ENCODE results near the gene ENTHD1.

The ENTHD1 gene, protein sequence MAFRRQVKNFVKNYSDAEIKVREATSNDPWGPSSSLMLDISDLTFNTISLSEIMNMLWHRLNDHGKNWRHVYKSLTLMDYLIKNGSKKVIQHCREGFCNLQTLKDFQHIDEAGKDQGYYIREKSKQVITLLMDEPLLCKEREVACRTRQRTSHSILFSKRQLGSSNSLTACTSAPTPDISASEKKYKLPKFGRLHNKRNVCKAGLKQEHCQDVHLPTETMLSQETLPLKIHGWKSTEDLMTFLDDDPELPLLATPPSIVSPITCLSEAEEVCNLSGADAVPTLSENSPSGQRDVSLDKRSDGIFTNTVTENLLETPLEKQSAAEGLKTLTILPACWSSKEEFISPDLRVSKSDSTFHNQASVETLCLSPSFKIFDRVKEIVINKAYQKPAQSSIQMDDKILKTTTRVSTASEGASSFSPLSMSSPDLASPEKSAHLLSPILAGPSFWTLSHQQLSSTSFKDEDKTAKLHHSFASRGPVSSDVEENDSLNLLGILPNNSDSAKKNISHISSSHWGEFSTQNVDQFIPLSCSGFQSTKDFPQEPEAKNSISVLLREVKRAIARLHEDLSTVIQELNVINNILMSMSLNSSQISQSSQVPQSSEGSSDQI

DNA sequence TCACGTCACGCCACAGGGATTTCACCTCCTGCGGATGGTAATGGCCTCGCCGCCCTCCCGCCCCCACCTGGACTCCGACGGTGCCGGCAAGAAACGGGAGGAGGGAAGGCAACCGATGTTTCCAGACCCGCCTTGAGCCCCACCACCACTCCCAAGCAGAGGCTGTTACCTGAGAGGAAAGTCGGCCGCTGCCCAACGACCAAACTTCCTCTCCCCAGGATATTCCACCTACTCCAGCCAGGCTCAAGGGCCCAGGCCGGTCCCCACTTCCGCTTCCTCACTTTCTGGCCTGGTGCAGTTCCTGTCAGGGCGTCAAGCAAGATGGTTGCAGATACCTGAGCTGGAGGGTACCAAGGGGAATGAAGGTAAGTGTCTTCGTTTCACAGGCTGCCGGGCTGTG, at the start of gene ENTHD1:
Gene ENTHD1 (minus strand): TSS at position 235 of the 400 bp plus-strand sequence. CDS start 6,012 bp downstream, outside the sequence.
- DNase-seq (ENCODE audit: low spot score): no peak

DNA sequence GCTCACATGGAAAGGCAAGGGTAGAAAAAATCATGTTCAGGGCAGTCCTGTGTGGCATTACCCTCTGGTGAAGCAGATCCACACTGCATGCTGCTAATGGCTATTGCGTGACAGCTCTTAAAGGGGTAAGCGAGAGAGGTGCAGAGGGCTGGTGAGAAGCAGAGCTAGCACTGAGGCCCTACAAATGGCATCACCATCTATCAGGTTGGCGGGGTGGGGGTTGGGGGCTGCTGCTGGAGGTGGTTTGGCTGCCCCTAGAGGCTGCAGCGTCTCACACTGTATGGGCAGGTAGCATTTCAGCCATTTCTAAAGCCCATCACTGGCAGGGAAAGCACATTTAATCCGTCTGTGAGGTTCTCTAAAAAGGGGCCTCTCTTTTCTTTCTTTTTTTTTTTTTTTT, 49.8 kb upstream of the ENTHD1 start:
- no peak for DNase-seq (ENCODE audit: low spot score)

DNA sequence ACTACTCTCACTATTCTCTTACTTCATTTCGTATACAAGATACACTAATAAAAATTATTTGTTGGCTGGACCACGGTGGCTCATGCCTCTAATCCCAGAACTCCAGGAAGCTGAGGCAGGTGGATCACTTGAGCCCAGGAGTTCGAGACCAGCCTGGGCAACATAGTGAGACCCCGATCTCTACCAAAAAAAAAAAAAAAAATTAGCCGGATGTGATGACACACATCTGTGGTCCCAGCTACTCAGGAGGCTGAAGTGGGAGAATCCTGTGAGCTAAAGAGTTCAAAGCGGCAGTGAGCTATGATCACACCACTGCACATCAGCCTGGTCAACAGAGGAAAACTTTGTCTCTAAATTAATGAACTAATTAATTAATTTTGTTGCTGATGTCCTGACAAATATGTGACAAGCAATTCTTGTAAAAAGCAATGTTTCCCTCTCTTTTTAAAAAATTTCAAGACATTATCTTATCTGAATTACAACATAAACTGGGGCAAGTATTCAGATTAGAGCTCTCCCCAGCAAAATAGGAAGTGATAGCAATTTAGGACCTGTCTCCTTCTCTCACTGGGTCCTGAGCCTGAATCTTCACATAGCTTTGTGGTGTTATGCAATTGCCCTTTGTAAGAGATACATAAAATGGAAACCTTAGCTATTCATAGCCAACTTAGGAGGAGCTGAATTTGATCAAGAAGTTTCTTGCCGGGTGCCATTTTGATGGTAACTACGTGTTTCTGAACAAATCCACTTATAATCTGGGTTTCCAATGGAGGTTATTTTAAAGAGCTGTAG, 49.1 kb upstream of the ENTHD1 start:
- DNase-seq (ENCODE audit: low spot score): no peak

DNA sequence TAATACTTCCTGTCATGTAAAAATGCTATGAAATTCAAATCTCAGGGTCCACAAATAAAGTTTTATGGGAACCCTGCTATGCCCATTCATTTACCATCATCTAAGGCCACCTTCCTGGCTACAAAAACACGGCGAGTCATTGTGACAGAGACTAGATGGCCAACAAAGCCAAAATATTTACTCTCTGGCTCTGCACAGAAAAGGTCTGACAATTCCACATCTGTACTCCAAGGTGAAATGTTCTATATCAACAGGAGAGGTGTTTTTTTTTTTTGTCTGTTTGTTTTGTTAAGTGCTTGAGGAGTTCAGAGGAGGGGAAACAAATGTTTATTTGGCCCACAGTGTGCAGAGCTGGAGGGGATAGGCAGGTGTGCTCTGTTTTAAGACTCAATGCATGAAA, 48.0 kb upstream of the ENTHD1 start:
- no peak for DNase-seq (ENCODE audit: low spot score)

DNA sequence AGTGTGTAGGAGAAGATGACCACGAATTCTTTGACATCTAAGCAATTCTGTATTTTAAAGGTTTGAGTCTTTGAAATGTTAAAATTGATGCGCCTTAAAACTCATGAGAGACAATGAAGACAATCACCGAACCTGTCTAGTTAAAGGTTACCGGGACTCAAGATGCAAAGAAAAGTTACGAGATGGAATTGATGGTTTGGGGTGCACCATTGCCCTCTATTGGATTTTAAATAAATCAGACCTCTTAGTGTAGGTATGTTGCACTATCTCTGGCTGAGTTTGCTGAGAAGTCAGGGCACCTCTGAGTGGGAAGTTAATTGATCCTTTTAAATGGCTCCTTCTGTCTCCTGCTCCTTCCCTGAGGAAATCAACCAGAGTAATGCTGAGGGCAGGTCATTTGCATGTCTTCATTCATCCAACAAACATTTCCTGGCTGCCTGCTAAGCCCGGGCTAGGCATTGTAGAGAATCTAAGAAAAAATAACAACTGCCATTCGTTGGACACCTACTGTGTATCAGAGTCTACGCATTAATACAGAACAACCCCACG, 47.3 kb upstream of the ENTHD1 start:
- DNase-seq (ENCODE audit: low spot score): no peak

DNA sequence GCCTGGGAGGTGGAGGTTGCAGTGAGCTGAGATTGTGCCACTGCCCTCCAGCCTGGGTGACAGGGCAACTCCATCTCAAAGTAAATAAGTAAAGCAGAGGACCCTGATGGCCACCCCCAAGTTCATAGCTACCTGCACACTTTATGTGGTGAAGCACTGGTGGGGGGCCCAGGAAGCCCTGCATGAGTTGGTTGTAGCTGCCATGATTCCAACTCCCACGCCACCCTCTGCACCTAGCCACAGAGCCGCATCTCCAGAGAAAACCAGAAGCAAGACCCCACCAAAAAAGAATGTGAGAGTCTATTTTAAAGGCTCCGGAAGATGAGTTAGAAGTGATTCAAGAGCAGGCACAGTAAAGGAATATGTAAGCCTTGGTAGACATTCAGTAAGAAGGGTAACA, 46.3 kb upstream of the ENTHD1 start:
- DNase-seq (ENCODE audit: low spot score): no peak

DNA sequence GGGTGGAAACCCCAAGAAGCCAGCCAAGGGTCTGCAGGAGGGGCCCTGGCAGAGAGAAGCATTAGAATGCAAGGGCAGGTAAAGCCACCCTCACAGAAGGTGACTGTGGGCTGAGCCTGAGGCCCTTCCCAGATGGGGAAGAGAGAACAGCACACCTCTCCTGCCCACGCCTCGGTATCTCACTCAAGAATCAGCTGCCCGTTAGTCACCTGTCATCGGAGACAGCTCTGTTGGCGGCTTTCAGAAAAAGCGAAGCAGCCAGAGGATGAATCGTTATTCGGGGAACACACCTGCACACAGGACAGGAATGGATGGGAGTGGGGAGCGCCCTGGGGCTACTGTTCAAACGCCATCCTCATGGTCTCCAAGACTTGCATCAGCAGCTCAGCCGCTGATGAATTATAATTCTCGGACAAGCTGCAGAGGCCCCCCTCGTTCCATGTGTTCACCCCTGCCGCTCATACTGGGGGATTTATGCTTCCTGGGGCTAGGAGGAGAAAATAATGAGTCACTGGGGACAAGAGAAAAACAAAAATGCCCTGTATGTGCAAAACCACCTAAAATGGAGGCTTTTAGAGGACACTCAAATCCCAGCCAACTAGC, 45.0 kb upstream of the ENTHD1 start:
- no peak for DNase-seq (ENCODE audit: low spot score)

DNA sequence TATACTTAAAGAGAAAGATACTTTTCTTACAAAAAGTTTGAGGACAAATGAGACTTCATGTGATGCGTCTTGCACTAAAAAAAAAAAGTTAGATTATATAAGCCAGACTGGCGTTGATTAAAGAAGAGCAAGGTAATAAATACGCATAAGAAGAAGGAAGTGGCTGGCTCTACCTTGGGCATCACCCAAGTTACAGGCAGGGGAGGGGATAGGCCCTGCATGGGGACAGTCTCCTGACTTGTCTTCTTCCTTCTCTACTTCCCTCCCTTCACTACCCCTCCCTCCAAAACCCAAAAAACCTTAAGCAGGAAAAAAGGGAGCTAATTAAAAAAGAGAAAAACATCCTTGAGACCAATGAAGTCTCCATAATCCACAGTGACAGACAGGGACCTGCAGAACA, 44.3 kb upstream of the ENTHD1 start:
- DNase-seq (ENCODE audit: low spot score): no peak

DNA sequence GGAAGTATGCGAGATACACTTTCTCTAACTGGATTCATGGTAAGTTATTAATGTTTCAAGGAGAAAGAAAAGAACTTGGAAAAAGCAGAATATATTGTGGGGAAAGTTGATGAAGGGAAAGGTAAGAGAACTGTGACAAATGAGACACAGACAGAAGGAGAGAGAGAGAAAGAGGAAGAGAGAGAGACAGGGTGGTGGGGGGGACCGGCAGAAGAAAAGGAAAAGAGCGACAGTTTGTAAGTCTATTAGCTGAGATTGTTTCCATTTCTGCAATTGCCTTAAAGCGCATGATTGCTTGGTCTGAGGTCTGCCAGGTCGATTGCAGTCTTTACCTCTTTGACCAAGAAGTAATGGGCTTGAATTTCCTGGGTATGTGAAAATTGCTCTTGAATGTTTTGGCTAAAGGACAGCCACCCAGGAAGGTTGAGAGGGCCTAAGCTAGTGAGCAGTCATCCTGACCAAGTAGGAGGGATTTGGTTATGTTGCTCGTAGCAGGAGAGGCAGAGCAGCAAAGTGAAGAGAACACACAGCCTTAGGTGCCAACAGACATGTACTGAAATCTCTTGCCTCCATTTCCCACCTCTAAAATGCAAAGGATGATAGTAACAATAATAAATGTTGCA, 43.1 kb upstream of the ENTHD1 start:
- DNase-seq (ENCODE audit: low spot score): no peak

DNA sequence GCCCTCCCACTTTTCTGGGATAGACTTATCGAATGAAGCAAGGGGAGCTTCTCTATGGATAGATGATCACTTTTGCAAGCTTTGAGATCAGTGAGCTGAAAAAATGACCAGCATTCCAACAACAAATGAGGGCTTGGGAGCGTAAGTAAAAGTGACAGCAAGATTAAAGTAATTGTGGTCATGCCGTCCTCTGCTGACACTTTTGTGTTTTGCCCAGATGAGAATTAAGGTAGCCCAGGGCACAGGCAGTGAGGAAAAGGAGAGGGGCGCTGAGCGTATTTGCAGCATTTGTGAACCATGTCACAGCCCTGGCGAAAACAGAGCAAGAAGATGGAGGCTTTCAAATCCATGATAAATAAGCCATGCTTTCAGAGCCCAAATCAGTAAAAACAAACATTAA, 42.1 kb upstream of the ENTHD1 start:
- DNase-seq (ENCODE audit: low spot score): no peak

DNA sequence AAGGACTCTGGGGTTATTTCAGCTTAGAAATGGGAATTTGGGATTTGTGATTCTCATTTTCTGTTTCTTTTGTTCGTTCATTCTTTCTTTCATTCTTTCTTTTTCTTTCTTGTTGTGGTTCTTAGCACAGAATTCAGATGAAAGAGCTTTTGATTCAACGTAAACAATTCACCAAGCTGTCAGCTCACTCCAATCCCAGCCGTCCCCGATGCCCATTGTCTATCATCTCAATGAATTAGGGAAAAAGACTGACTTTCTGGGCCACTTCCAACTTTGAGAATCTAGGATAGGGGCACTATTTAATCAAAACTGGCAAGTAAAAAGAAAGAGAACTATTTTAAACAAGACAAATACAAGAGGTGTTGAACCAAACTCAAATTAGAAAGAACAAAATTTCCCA, 41.6 kb upstream of the ENTHD1 start:
- DNase-seq (ENCODE audit: low spot score): no peak

DNA sequence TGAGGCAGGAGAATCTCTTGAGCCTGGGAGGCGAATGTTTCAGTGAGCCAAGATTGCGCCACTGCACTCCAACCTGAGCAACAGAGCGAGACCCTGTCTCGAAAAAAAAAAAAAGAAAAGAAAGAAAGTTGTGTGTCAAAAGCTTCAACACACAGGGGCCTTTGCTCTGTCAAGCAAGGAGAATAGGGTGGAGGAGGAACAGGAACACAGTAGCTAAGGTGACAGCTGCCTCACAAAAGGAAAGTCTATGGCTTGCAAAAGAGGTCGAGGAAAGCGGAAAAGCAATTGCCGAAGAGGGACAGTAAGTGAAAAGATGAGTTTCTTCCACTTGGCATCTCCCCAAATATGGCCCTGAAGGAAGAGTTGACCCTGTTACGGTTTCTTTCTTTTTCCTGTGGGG, 40.2 kb upstream of the ENTHD1 start:
- no peak for DNase-seq (ENCODE audit: low spot score)

DNA sequence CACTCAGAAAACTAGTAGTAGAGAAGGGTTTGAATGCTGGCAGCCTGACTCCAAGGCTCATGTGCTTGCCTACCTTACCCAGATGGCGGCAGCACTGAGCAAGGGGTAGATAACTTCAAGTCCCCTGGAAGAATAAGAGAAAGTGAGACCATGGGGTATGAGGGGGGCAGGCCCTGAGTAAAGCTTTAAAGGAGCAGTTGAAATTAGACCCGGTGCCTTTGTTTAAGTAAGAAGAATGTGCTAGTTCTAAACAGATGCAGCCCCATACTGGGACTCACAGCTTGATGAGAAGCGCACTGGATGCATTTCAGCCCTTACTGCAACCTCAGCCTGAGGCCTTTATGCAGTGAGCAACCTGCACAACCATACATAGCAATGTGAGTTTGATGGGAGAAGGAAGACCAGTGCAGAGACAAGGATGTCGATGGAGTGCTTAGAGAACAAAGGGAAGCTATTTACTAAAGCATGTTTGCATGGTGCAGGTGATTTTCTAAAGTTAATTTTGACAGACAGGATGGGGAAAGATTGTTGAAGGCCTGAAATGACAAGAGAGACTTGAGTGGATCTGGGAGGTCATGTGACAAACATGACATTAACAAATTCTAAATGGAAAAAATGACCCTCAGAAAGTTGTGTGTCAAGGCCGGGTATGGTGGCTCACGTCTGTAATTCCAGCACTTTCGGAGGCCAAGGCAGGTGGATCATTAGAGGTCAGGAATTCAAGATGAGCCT, 39.5 kb upstream of the ENTHD1 start:
- peak; percentile 65 for DNase-seq (ENCODE audit: low spot score)

DNA sequence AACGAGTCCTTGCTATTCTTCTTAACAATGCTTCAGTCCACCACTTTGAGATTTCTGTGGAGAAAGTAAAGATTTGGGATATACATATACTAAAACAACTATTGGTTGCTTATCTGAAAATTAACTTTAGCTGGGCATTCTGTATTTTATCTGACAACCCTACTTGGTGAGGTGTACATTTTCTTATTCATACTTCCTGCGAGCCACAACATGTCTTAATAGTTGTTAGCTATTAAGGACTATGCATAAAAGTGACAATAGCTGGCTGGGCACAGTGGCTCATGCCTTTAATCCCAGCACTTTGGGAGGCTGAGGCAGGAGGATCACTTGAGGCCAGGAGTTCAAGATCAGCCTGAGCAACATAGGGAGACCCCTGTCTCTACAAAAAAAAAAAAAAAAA, 38.6 kb upstream of the ENTHD1 start:
- DNase-seq (ENCODE audit: low spot score): no peak

DNA sequence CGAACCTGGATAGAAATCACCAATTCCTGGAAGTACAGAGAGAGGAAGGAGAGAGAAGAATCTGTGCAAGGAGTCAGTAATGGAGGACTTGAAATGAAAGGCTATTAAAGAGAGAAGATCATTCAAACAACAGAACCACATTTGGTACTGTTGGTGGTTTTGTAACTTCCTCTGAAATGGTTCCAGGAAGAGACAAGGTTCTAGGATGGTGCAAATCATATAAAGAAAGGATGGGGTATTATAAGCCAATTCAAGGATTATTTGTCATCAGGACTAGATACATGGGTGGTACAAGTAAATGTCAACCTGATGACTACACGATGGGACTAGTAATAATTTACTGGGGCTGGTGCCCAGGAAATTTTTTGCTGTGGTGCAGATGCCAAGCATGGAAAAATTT, 37.7 kb upstream of the ENTHD1 start:
- DNase-seq (ENCODE audit: low spot score): no peak

DNA sequence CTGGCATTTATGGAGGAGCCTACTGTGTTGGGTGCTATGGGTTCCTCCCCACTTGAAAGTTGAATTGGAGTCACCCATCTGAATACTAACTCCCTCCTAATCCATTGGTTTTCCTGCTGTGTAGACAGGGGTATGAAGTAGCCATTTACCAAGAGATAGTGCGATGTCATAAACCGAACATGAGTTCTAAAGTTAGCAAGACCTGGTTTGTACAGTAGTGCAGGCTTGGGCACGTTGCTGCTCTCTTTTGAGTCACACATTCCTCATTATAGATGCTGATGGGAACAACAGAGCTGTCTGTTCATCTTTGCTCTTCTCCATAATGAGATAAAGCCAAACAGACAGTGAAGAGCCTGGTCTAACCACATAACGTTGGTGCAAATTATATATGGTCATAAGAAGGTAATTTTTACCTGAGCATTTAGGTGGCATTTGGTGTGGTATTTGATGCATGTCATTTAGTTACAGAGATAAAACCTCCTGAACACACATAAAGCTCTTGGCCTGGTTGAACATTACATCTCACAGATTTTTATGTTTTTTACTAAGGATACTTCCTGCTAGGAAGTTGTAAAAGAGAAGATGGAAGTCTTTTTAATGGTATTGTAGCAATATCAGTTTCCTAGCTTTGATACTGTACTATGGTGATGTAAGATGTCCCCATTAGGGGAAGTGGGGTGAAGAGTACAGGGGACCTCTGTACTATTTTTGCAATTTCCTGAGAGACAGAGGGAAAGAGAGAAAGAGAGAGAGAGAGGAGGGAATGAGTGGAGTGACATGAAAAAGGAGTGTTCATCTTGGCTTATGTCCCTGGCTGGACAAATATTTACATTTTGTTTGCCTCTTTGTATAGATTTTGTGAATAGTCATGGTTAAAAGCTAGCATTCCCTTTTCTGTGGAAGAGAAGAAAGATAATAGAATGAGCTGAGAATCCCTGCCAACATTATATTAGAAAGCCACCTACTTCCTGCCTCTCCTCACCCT, 35.3 kb upstream of the ENTHD1 start:
- no peak for DNase-seq (ENCODE audit: low spot score)

DNA sequence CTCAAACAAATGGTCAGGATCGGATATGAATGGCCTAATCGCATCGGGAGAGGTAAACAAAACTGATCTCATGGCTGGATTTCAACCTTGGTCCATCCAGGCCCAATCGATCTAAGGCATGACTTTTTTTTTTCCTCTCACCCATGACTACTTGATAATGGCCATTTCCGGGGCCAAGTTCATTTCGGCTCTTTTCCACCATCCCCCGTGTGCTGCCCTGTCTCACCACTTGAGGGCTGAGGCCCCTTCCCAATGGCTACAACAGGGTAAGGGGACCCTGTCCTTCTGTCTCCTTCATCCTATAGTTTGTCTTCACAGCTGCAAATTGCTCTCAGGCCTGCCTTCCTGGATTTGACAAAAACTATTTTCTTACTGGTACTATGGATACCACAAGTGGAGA, 34.0 kb upstream of the ENTHD1 start:
- DNase-seq (ENCODE audit: low spot score): no peak

DNA sequence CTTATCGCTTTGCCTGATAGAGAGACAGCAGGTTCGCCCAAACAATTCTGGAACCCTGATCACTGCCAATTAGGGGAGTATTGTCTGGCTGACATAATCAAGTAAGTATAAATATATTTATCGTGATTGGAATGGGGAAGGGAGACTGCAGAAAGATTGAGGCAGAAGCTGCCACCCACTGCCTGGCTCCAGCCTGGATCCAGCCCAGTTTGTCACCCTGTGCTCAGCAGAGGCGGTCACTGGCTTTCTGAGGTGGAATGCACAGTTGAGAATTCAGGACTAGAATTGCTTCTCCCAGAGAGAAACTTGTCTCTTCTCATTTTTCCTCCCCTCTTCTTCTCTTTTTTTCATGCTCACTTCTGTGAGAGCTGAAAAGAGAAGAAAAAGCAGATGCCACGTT, 33.2 kb upstream of the ENTHD1 start:
- DNase-seq (ENCODE audit: low spot score): no peak

DNA sequence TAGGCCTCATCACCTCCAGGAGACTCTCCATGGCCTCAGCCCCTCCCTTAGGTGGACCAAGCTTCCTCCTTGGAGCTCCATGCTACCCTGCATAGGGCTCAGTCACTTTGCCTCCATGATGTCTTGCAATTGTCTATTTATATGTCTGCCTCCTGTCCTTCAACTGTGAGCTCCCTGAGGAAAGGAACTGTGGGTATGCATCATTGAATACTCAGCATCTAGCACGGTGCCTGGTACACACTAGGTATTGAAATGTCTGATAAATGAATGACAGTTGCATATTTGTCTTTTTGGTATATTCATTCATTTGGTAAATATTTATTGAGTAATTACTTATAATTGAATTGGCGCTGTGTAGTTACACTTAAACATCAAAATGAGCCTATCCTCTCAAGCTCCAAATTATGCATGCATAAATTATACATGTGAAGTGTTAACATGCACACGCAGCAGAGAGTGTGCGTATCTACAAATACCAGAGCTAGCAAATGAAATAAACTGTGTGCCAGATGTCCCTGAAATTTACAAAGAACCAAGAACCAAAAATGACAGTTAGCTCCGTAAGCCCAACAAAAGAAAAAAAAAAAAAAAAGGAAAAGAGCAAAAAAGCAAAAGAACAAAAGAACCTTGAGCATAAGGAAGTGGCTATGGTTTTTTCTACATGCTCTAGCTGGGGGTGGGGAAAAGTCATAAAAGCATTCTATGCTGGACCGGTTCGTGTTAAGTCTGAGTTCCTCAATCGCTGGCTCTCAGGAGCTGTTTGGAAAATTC, 32.5 kb upstream of the ENTHD1 start:
- DNase-seq (ENCODE audit: low spot score): no peak
